OCI-M1 (cell line): ENCODE data around the gene F2RL2.
A peak's percentile ranks its signal among the peaks of the same experiment; 100 is the strongest.

ENCODE experiments used
- DNase-seq: peaks from one replicate; lab custom pipeline; 2025; lab: John Stamatoyannopoulos, UW

F2RL2 gene

GRCh38 chr5:76622973-76623596 lies at the start of gene F2RL2:
Gene F2RL2 (minus strand): TSS chr5:76623403. CDS start chr5:76623230, 173 bp downstream.
- no peak for DNase-seq

- no peak for DNase-seq
These were observed 49.0 kb upstream of the F2RL2 start for GRCh38 chr5:76672242-76672641.

- DNase-seq, result no peak
These were observed 47.3 kb upstream of the F2RL2 start for GRCh38 chr5:76670508-76670907.

- no peak for DNase-seq
These were observed 46.0 kb upstream of the F2RL2 start for GRCh38 chr5:76669245-76669644.

GRCh38 chr5:76667495-76667894 lies 44.3 kb upstream of the F2RL2 start:
- peak; percentile 20 for DNase-seq

- DNase-seq, result no peak
These were observed 40.9 kb upstream of the F2RL2 start for GRCh38 chr5:76664079-76664478.

GRCh38 chr5:76663573-76663972 lies 40.4 kb upstream of the F2RL2 start:
- DNase-seq, result no peak

GRCh38 chr5:76662521-76662920 lies 39.3 kb upstream of the F2RL2 start:
- DNase-seq, result peak; percentile 50

GRCh38 chr5:76660360-76660759 lies 37.2 kb upstream of the F2RL2 start:
- no peak for DNase-seq

- DNase-seq, result peak; percentile 90
These were observed 34.6 kb upstream of the F2RL2 start for GRCh38 chr5:76657683-76658311.

- no peak for DNase-seq
These were observed 33.9 kb upstream of the F2RL2 start for GRCh38 chr5:76657091-76657490.

GRCh38 chr5:76652809-76653414 lies 29.7 kb upstream of the F2RL2 start:
- DNase-seq, result no peak

- DNase-seq, result peak; percentile 12
These were observed 25.9 kb upstream of the F2RL2 start for GRCh38 chr5:76649140-76649539.

GRCh38 chr5:76643371-76643770 lies 20.2 kb upstream of the F2RL2 start:
- DNase-seq, result no peak

GRCh38 chr5:76642390-76643040 lies 19.3 kb upstream of the F2RL2 start:
- no peak for DNase-seq

GRCh38 chr5:76641514-76642120 lies 18.4 kb upstream of the F2RL2 start:
- peak; percentile 87 for DNase-seq

- peak; percentile 66 for DNase-seq
These were observed 15.3 kb upstream of the F2RL2 start for GRCh38 chr5:76638479-76638878.

- no peak for DNase-seq
These were observed 14.3 kb upstream of the F2RL2 start for GRCh38 chr5:76637490-76637889.

GRCh38 chr5:76634661-76635060 lies 11.5 kb upstream of the F2RL2 start:
- no peak for DNase-seq

GRCh38 chr5:76626738-76627137 lies 3.5 kb upstream of the F2RL2 start:
- no peak for DNase-seq

GRCh38 chr5:76625087-76625815 lies 2.0 kb upstream of the F2RL2 start:
- DNase-seq, result peak; percentile 30

- no peak for DNase-seq
These were observed 1.1 kb downstream of the F2RL2 start for GRCh38 chr5:76622076-76622475.
